Measurements from ENCODE around the gene RIOK3. TPM values are rescaled to one million over a fixed set of nuclear protein-coding genes. Genes with fewer than 3 reads are reported as not detected.

RIOK3 gene
- polyA plus RNA-seq, 6 donors from 2014 or later = 67.1 to 95.8 (median 78.8) TPM

DNA sequence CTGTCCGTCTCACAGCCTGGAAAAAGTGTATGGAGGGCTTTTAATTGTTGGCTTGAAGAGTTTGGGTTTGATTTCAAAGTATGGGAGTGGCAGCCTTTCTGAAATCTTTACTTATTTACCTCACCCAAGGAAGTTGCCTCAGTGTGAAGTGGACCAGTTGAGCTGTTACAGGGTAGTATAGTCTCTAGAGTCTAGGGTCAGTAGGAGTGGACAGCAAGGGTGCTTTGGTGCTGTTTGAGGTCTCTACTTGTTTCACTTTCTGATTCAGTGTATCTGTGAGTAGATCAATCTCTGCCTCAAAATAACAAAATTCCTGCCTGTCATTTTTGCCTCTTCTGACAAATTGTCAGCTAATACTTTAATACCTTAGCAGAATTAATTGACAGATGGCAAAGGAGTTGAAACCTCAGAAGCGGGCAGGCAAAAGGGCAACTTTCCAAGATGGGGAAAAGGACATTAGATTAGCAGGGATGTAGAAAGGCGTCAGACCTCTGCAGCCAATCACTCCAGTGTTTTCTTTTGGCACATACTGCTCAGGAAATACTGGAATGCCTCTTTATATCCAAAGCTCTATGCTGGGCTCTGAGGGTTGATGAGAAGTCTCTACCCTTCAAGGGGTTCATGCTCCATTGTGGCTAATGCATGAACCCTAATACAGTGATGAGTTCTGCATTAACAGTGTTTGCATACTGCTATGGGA lies 5.9 kb downstream of the RIOK3 start:
- Mint-ChIP-seq H3K4me1 (peaks cover 53 to 79% (median 71%) of the 10 kb centered on the region in 3 donors), H3K36me3 (peaks cover 15 to 21% of the 10 kb centered on the region in 2 donors)

DNA sequence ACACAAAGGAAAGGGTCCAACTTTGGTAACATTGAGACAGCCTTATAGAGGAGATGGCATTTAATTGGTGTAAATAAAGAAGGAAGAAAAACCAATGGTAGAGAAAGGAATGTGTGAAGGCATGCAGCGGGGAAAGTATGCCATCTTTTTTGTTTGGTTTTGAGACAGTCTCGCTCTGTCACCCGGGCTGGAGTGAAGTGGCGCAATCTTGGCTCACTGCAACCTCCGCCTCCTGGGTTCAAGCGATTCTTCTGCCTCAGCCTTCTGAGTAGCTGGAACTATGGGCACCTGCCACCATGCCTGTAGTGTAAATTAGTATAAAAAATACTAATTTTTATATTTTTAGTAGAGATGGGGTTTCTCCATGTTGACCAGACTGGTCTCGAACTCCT lies 6.4 kb downstream of the RIOK3 start:
- Mint-ChIP-seq H3K9me3 (no peaks in the 10 kb centered on the region), H3K27me3 (no peaks in the 10 kb centered on the region), H3K4me3 (peak overlapping the region in 5 of 8 donors; percentile 13 to 77 (median 55)), H3K4me1 (peaks cover 53 to 73% (median 67%) of the 10 kb centered on the region in 3 donors), H3K27ac (peak overlapping the region in 3 of 6 donors; percentile 27 to 84 (median 58)), H3K36me3 (peaks cover 15 to 21% of the 10 kb centered on the region in 2 donors)
- ATAC-seq (ENCODE audit: low read depth in 2 of 2) = no peak
- no peak for DNase-seq

More for the DNA sequence above, 5.9 kb downstream of the RIOK3 start:
- DNase-seq (no peak), ATAC-seq (ENCODE audit: low read depth in 2 of 2) (no peak)
- Mint-ChIP-seq H3K27me3 (no peaks in the 10 kb centered on the region), H3K27ac (peak overlapping the region in 5 of 6 donors; percentile 41 to 90 (median 73)), H3K9me3 (no peaks in the 10 kb centered on the region), H3K4me3 (peak overlapping the region; percentile 9 to 74 (median 51))

- H3K4me1 Mint-ChIP-seq = peaks cover 52 to 63% (median 56%) of the 10 kb centered on the region in 3 donors
- peak overlapping the region; percentile 27 to 88 (median 48) for H3K27ac Mint-ChIP-seq
- H3K4me3 Mint-ChIP-seq = peak overlapping the region in 7 of 8 donors; percentile 13 to 77 (median 47)
- no peak for DNase-seq
- ATAC-seq (ENCODE audit: low read depth in 2 of 2) = no peak
- H3K9me3 Mint-ChIP-seq = no peaks in the 10 kb centered on the region
- peaks cover 15 to 21% of the 10 kb centered on the region in 2 donors for H3K36me3 Mint-ChIP-seq
- H3K27me3 Mint-ChIP-seq = no peaks in the 10 kb centered on the region
Observed at GRCh38 chr18:23460285-23461273, 7.5 kb downstream of the RIOK3 start.

- ATAC-seq (ENCODE audit: low read depth in 2 of 2) = no peak
Observed at GRCh38 chr18:23462876-23463275, 9.8 kb downstream of the RIOK3 start.

DNA sequence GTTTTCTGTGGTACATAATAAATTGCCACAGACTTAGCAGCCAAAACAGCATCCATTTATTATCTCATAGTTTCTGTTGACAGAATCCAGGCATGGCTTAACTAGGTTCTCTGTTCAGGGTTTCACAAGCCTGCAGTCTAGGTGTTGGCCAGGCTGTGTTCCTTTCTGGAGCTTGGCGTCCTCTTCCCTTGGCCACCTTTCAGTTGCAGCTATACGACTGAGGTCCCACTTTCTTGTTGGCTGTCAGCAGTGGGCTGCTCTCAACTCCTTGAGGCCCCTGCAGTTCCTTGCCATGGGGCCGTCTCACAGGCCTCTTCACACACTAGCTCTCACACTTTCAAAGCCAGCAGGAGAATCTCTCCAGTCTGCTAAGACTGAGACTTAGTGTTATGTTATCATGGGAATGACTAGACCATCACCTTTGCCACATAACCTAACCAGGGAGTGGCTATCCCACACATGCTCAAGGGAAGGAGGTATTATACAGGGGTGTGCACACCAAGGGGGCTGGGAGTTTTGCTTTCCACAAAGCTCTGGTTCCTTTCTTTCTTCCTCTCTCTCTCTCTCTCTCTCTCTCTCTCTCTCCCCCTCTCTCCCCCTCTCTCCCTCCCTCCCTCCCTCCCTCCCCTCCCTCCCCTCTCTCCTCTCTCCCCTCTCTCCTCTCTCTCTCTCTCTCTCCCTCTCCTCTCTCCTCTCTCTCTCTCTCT lies 15.8 kb downstream of the RIOK3 start:
- peak overlapping the region in 1 of 6 donors; percentile 19 for H3K27ac Mint-ChIP-seq
- H3K4me3 Mint-ChIP-seq = no peak overlapping the region
- H3K9me3 Mint-ChIP-seq = no peaks in the 10 kb centered on the region
- H3K36me3 Mint-ChIP-seq = peaks cover 12 to 19% of the 10 kb centered on the region in 2 donors
- H3K27me3 Mint-ChIP-seq = no peaks in the 10 kb centered on the region
- ATAC-seq (ENCODE audit: low read depth in 2 of 2) (no peak), DNase-seq (no peak)
- H3K4me1 Mint-ChIP-seq = peaks cover 3 to 11% (median 4%) of the 10 kb centered on the region in 3 donors

More at GRCh38 chr18:23462876-23463275, 9.8 kb downstream of the RIOK3 start:
- H3K27me3 Mint-ChIP-seq = no peaks in the 10 kb centered on the region
- peak overlapping the region in 1 of 8 donors; percentile 6 for H3K4me3 Mint-ChIP-seq
- peaks cover 41 to 53% (median 42%) of the 10 kb centered on the region in 3 donors for H3K4me1 Mint-ChIP-seq
- DNase-seq = no peak
- no peaks in the 10 kb centered on the region for H3K9me3 Mint-ChIP-seq
- peak overlapping the region in 1 of 6 donors; percentile 15 for H3K27ac Mint-ChIP-seq
- H3K36me3 Mint-ChIP-seq = peaks cover 7 to 28% of the 10 kb centered on the region in 2 donors

DNA sequence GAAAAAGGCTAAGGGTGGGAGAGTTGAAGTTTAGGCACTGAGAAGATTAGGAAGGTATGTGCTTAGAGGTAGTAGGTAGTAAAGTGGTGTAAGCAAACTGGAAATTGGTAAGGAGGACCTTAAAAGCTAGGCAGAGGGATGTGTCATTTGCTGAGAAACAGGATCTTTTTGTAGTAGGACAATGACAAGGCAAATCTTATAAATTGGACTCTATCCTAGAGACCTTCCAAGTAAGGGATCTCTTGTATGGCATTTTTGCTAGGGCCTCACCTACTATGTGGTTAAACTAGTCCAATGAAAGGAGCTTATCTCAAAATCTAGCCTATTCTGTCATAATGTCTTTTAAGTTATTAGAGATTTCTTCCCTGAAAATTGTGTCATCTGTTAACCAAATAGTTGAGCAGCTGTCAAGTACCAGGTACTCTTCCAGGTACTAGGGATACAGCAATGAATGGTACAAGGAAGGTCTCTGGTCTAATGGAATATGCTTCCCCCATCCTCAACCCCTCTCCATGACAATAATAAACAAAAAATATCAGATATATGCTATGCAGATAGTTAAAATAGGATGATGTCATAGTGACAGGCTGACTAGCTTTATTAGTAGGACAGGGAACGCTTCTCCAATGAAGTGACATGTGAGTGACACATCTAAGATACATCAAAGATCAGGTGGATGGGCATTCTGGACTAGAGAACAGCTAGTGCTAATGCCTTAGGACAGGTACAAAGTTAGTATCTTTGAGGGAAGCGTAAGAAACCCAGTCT lies 17.7 kb downstream of the RIOK3 start:
- Mint-ChIP-seq H3K4me3 (no peak overlapping the region), H3K9me3 (no peaks in the 10 kb centered on the region), H3K36me3 (peaks cover 22 to 35% of the 10 kb centered on the region in 2 donors), H3K27ac (peak overlapping the region in 4 of 6 donors; percentile 29 to 90 (median 80)), H3K27me3 (no peaks in the 10 kb centered on the region), H3K4me1 (peaks cover 8 to 20% (median 10%) of the 10 kb centered on the region in 3 donors)
- no peak for ATAC-seq (ENCODE audit: low read depth in 2 of 2)
- no peak for DNase-seq

- no peak overlapping the region for H3K27ac Mint-ChIP-seq
- DNase-seq (no peak), ATAC-seq (ENCODE audit: low read depth in 2 of 2) (no peak)
- peaks cover 5 to 23% (median 12%) of the 10 kb centered on the region in 3 donors for H3K4me1 Mint-ChIP-seq
- no peaks in the 10 kb centered on the region for H3K27me3 Mint-ChIP-seq
- peaks cover 19 to 39% of the 10 kb centered on the region in 2 donors for H3K36me3 Mint-ChIP-seq
- no peak overlapping the region for H3K4me3 Mint-ChIP-seq
- H3K9me3 Mint-ChIP-seq = no peaks in the 10 kb centered on the region
Observed at GRCh38 chr18:23471486-23471885, 18.4 kb downstream of the RIOK3 start.

- peak overlapping the region; percentile 64 to 90 (median 77) for H3K4me3 Mint-ChIP-seq
Observed at GRCh38 chr18:23479829-23480505, 26.9 kb downstream of the RIOK3 start.

GRCh38 chr18:23484561-23485182 lies 31.6 kb downstream of the RIOK3 start:
- Mint-ChIP-seq H3K4me1 (peaks cover 34 to 92% (median 65%) of the 10 kb centered on the region in 3 donors), H3K4me3 (peak overlapping the region in 3 of 8 donors; percentile 41 to 51 (median 44)), H3K27ac (peak overlapping the region in 5 of 6 donors; percentile 80 to 95 (median 90)), H3K36me3 (peaks cover 0 to 22% of the 10 kb centered on the region in 2 donors), H3K9me3 (no peaks in the 10 kb centered on the region), H3K27me3 (no peaks in the 10 kb centered on the region)
- ATAC-seq (ENCODE audit: low read depth in 2 of 2) (no peak), DNase-seq (no peak)

More at GRCh38 chr18:23479829-23480505, 26.9 kb downstream of the RIOK3 start:
- Mint-ChIP-seq H3K27ac (peak overlapping the region; percentile 81 to 98 (median 88)), H3K27me3 (no peaks in the 10 kb centered on the region), H3K36me3 (peaks cover 10 to 32% of the 10 kb centered on the region in 2 donors), H3K4me1 (peaks cover 42 to 80% (median 55%) of the 10 kb centered on the region in 3 donors), H3K9me3 (no peaks in the 10 kb centered on the region)
- DNase-seq = peak; percentile 75
- peak; percentile 97 to 98 for ATAC-seq (ENCODE audit: low read depth in 2 of 2)

DNA sequence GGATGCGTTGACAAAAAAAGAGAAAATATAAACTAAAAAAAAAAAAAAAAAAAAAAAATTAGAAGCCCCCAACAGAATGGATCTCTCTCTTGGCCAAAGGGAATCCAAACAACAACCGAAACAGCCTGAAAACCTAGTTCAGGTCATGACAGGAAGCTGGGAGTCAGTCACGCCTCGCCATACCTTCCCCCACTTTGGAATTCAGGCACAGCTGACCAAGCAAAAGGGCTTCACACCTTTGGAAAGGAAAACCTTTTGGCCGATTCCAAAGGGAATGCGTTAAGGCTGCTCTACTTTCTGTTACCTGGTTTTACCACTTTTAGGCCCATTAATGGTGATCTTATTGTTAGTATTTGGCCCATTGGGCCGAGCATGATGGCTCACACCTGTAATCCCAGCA lies 32.3 kb downstream of the RIOK3 start:
- H3K4me1 Mint-ChIP-seq = peaks cover 33 to 92% (median 64%) of the 10 kb centered on the region in 3 donors
- no peak for DNase-seq
- no peak overlapping the region for H3K4me3 Mint-ChIP-seq
- H3K36me3 Mint-ChIP-seq = peaks cover 5 to 19% of the 10 kb centered on the region in 2 donors
- no peak for ATAC-seq (ENCODE audit: low read depth in 2 of 2)
- H3K9me3 Mint-ChIP-seq = peaks cover 0 to 4% (median 0%) of the 10 kb centered on the region in 7 donors
- no peaks in the 10 kb centered on the region for H3K27me3 Mint-ChIP-seq
- H3K27ac Mint-ChIP-seq = peak overlapping the region in 3 of 6 donors; percentile 70 to 95 (median 94)
